Stimulated activated naive CD4-positive, alpha-beta T cell (primary cell): ENCODE results near the gene RELT.

ENCODE experiments used
- DNase-seq, 6 experiments: peaks; one replicate each; lab custom pipeline; 2025; lab: John Stamatoyannopoulos, UW

RELT gene

GRCh38 chr11:73376160-73376802 is at the start of gene RELT:
RELT (plus strand) TSS chr11:73376399; CDS start chr11:73389137, 12,738 bp downstream.
- peak; percentile 82 to 95 (median 90) for DNase-seq

DNA sequence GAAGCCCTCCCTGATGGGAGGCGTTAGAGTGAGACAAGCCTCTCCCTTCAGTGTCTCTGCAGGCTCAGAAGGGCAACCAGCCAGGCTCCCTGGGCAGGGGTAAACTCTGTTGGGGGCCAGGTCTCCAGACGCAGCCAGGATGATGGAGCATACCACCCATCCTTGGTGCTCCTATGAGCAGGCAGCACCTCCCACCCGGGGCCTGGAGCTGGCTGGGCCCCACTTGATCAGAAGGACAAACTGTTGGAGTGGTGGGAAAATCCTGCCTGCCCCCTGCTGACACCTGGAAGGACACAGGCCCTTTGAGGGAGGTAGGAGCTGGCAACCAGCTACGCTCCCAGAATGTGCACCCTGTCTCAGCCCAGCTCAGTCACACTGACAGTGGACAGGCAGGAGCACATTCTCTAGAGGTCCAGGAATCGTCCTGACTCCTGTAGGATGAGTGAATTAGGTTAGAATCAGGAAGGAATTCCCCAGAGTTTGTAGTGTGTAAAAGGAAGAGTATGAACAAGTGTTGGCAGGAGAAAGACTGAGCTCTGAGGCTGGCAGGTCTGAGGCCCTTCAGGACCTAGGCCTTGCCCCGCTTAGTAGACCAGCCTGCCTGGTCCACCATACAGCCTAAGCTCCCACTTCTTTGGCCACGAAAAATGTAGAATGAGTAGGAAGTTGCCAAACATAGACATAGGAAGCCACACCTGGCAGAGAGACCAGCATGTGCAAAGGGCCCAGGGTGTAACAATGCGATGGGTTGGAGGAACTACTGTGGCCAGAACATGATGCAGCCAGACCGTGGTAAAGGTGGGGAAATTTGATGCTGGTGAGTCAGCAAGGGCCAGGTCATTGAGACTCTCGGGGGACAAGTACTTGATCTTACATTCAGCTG is 49.0 kb upstream of the RELT start:
- no peak for DNase-seq

DNA sequence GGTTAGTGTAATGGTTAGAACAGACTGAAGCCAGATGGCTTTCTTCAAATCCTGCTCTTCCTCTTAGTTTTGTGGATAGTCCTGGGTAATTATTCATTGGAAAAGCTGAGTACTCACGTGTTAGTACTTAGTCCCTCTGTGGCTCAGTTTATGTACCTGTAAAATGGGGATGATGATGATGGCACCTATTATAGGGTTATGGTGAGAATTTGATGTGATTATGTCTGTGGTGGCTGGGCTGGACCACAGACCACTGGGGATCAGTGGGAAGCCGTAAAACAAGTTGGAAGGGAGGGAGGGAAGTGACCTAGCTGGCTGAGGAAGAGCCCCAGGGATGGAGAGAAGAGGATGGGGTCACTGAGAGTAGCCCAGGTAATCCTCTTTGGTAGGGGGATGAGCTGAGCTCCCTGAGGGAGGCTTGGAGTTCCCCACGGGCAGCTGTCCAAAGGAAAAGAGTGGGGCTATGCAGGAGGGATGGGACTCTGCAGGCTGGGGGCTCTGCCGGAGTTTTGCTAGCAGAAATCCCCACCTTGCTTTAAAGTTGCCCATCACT is 48.3 kb upstream of the RELT start:
- DNase-seq, result no peak

GRCh38 chr11:73330569-73331093 is 45.6 kb upstream of the RELT start:
- no peak for DNase-seq

DNA sequence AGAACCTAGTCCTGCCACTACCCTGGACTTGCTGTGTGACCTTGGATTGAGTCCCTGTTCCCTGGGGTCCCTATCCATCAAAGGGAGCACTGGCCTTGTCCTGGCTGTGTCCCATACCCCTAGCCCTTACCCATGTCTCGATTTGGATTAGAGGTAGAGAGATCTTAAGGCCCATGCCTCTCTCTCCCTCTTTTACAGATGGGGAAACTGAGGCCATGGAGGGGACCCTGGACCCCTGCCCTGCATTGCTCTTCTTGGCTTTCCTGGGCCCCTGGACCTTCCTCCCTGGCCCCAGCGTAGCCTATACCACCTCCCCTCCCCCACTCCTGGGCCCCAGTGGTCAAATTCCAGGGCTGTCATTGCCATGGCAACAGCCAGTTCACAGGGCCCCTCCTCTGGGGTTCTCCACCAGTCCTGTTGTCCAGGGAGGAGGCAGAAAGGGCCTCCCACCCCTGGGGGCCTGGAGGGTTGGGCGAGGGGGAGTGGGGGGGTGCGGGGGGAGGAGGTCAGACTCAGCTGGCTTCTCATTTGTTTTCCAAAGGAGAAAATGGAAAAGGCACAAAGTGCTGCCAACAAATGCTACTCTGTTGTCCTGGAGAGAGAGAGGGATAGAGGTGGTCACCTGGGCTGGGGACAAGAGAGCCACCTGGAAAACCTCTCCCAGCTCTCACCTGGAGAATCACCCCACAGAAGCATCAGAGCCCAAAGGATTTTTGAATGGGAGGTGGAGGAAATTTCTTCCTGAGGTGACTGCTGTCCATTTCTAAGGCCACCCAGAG is 44.9 kb upstream of the RELT start:
- no peak for DNase-seq

- no peak for DNase-seq
Observed at GRCh38 chr11:73333173-73333572, 43.0 kb upstream of the RELT start.

DNA sequence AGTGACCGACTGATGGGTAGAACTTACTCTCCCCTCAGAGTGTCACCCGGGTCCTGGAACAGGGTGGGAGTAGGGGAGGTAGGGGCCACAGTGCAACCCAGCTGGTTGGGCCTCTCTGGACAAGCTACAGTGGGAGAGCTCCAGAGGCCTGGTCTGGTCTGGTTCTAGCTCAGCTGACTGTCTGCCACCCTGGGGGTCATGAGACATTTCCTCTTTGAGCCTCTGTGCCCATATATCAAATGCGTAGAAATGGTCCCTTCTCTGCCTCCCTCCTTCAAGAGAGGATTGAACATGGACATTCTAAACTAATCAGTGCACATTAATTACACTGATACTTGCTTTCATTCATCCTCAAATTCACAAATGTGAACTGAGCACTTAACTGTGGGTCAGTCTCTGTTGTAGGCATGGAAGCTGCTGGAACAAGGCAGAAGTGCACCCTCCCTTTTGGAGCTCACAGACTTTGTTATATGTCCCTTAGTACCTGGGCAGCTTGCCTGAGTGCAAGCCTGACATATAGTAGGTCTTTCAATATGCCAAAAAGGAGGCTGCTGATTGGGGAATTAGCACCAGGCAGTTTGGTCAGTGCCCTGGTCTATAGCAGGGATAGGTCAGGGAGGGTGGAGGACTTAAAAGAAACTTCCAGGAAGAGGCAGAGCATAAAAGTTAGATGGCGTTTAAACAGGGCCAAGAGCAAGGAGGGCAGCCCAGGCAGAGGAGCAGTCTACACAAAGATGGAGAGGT is 42.4 kb upstream of the RELT start:
- DNase-seq, result no peak

- no peak for DNase-seq
Observed at GRCh38 chr11:73334384-73335203, 41.6 kb upstream of the RELT start.

- peak; percentile 14 to 83 (median 70) for DNase-seq
Observed at GRCh38 chr11:73335204-73335923, 40.8 kb upstream of the RELT start.

DNA sequence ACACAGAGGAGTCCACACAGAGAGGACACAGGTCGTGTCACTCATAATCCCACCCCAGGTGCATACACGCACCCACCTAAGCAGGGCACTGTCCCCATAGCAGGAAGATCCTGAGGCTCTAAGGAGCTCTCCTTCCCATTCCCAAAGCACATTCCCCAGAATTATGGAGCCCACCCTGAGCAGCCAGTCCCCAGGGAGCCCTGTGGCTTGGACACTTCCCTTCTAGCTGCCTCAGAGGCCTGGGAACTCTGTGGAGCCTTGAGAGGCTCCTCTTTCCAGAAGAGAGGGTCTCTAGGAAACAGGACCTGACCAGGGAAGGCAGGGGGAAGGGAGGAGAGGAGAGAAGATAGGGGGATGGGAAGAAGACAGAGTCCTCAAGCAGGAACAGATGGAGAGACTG is 38.4 kb upstream of the RELT start:
- no peak for DNase-seq

DNA sequence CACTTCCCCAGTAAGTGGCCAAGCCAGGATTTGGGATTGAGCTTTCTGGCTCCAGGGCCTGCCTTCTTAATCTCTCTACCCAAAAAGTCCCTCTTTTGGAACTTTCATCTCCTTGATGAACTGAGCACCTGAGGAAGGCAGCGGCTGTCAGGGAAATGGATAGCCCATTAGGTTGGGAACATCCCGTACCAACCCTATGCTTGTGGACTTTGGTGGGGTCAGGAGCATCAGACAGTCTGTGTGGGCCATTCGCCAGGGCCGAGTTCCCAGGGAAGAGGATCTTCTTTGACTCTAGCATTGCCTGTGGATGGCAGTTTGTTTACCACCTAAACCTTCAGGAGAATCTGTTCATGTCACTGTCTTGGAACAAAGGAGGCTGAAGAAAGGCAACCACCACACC is 37.9 kb upstream of the RELT start:
- no peak for DNase-seq

GRCh38 chr11:73340164-73340563 is 36.0 kb upstream of the RELT start:
- no peak for DNase-seq

DNA sequence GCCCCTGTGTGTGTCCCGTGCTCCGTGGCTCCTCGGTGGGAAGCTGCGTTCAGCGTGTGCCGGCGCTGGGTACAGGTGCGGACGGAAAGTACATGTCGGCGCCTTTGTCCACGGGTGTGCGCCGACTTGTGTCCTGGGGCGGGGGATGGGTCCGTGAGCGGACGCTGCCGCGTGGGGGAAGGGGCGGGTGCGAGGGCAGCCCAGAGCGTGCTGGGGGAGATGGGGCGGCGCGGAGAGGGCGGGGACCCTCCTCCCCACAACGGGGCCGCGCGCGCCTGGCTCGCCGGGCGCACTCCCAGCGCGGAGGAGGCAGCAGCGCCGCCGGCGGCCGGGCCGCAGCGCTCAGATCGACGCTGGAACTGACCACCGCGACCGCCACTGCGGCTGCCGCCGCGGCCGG is 33.6 kb upstream of the RELT start:
- DNase-seq, result no peak

DNA sequence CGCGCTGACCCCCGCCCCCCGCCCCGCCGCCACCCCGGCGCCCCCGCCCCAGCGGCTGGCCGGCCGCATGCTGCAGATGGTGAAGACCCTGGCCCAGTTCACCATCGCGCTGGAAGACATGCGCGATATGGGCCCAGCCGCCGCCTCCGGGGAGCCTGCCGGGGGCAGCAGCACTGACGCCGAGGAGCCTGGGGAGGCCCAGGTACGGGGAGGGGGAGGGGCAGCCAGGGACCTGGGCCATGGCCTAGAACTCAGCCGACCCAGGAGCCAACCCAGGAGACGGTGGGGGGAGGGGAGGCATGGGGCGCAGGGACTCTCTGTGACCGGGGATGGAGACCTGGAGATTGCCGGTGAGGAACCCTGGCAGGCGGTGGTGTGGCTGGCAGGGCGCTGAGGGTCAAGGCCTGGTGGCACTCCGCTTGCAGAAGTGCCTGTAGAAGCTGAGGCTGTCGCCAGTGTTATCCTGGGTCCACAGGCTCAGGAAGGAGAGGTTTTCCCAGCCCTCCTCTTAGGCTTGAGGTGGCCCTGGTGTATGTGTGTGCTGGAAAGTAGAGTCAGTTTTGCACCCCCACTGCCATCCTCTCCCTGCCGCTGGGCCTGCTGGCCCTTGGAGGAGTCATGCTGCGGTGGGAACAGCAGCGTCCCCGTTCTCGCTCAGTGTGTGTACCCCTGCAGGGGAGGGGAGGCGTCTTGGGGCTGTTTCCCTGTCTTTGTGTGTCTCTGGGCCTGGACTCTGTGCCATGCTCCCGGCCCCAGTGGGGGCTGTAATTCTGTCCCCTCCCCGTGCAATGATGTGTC is 32.9 kb upstream of the RELT start:
- DNase-seq, result no peak

- no peak for DNase-seq
Observed at GRCh38 chr11:73344191-73344607, 32.0 kb upstream of the RELT start.

DNA sequence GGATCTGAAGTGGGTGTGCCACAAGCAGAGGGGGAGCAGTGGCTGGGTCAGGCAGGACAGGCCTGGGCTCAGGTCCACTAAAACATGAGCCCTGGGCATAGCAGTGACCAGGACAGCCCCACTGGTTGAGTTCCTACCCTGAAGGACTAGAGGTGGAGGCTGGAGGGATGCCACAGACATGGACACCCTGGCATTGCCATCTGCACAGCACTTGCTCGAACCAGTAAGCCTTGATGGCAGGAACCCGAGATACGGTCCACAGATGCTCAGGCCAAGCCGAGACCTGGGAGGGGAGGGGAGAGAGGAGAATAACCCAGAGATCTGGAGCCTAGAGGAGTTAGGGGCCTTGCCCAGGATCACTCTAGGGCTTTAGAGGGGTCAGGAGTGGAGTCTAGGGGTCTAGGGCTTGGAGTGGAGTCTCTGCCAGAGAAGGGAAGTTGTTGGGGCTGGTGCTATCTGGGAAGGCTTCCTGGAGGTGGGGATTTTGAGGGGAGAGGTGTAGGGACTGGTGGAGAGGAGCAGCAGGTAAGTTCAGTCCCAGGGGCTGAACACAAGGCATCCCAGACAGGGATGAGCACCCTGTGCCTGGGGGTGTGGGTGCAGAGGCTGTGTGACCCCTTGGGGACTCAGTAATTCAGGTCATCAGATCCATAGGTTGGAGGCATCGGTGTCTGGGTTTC is 30.6 kb upstream of the RELT start:
- DNase-seq, result no peak

DNA sequence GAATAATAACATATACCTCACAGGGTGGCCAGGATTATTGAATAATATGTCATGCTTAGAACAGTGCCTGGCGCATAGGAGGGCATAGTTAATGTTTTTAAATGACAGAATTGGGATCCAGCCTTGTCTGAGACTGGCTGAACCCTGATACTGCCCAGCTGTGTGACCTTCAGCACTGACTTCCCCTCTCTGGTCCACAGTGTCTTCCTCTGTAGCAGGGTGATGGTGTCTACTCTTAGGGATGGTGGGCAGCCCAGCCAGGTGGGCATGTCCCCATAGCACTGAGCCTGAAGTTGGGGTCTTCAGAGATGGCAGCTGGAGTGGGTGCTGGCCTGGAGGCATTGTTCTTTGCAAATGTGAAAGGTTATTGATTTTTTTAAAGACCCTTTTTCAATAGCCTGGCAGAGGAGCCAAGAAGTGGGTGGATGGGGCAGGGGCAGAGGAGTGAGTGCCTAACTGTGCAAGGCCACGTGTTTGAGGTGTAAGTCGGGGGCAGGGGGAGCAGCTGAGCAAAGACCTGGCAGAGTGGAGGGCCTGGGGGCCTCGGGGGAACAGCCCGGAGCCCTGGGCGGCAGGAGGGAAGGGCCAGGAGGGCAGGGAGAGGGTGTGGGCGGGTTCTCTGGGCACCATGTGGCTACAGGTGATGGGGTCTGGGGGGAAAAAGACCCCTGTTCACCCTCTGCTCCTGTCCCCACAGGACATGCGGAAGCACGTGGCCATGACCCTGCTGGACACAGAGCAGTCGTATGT is 29.8 kb upstream of the RELT start:
- no peak for DNase-seq

- DNase-seq, result no peak
Observed at GRCh38 chr11:73347067-73347466, 29.1 kb upstream of the RELT start.
